Stimulated activated naive CD8-positive, alpha-beta T cell treated with anti-CD3 and anti-CD28 coated beads, Interleukin-15, amount 100 ng/mL, for 72 hours (primary cell): ENCODE data around the gene MT3.

Experiments used
- ATAC-seq: fragments of 150-1000 bp; cut with Tn5 transposase; 2 replicates; pipeline ENCODE4 v1.10.0; 2021; ENCODE audit warnings: mild to moderate bottlenecking, moderate library complexity
- DNase-seq, 2 donors: peaks; one replicate each; pipeline ENCODE4 v3.0.0; 2021 to 2022
- H3K27ac Mint-ChIP-seq, 2 donors: one replicate each; pipeline ENCODE4 v1.8.0; 2022; ENCODE audit warnings: mild to moderate bottlenecking in 2 of 2, mixed read lengths in 2 of 2, moderate library complexity in 2 of 2
- H3K27me3 Mint-ChIP-seq: one replicate; pipeline ENCODE4 v1.8.0; 2022; ENCODE audit warnings: mixed read lengths
- H3K4me1 Mint-ChIP-seq: one replicate; pipeline ENCODE4 v1.8.0; 2022; ENCODE audit warnings: mild to moderate bottlenecking, mixed read lengths
- H3K4me3 Mint-ChIP-seq, 2 donors: one replicate each; pipeline ENCODE4 v1.8.0; 2022; ENCODE audit warnings: mild to moderate bottlenecking in 2 of 2, mixed read lengths in 2 of 2, moderate library complexity in 1 of 2
- H3K9me3 Mint-ChIP-seq, 2 donors: one replicate each; pipeline ENCODE4 v1.8.0; 2022; ENCODE audit warnings: mixed read lengths in 2 of 2

MT3 gene

DNA sequence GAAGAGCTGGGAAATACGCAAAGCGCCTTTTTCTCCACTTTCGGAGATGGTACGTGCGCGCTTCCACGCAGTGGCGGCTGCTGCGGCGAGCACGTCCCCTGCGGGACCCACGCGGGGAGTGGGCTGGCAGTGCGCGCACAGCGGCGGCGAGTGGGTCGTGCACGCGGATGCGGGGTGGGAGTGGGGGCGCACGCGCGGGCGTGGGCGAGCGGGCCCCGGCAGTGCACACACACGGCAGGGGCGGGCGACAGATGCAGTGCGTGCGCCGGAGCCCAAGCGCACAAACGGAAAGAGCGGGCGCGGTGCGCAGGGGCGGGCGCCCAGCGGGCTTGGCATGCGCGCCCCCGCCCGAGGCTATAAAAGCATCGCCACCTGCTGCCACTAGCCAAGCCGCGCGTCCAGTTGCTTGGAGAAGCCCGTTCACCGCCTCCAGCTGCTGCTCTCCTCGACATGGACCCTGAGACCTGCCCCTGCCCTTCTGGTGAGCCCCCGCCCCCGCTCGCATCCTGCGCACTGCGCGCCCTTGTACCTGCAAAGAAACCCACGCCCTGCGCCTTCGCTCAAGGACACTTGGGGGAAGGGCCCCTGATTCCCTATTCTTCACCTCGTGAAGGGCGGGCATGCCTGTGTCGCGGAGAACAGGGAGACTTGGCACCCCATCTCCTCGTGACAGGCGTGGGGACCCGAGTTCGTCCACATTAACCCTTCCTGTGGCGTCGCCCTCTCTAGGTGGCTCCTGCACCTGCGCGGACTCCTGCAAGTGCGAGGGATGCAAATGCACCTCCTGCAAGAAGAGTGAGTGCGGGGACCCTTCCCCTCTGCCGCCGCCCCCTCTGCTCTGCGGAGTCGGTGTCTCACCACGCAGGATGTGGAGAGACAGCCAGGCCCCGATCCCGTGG lies at the start of gene MT3:
Gene MT3, plus strand, starts transcription at position 388 of the 899 bp plus-strand sequence. Its CDS starts 63 bp downstream, at position 451.
- Mint-ChIP-seq H3K9me3 (no peaks in the 10 kb centered on the region), H3K4me3 (peak within 1 kb of the TSS; percentile 88 to 98), H3K27me3 (peaks cover 35% of the 10 kb centered on the region), H3K27ac (peak within 1 kb of the TSS in 1 of 2 donors; percentile 74), H3K4me1 (peaks cover 35% of the 10 kb centered on the region)
- DNase-seq (peak; percentile 42), ATAC-seq (peak; percentile 84)

DNA sequence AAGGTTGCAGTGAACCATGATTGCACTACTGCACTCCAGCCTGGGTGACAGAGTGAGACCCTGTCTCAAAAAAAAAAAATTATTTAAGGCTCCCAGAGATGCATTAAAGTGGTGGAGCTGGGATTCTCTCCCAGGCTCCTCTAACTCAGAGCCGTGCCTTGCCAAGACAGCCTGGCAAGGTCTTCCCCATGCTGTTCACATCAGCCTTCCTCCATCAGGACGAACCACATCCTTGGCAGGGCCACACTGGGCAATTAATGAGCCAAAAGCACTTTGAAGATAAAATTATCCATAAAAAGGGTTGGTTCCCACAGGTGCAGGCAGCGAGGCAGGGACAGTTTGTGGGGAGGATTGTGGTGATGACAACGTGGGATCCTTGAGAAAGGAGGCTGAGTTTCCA lies 49.7 kb upstream of the MT3 start:
- Mint-ChIP-seq H3K9me3 (no peaks in the 10 kb centered on the region), H3K4me3 (no peak overlapping the region), H3K27ac (no peak overlapping the region), H3K27me3 (peaks cover 10% of the 10 kb centered on the region), H3K4me1 (no peaks in the 10 kb centered on the region)
- ATAC-seq = no peak
- DNase-seq = no peak

DNA sequence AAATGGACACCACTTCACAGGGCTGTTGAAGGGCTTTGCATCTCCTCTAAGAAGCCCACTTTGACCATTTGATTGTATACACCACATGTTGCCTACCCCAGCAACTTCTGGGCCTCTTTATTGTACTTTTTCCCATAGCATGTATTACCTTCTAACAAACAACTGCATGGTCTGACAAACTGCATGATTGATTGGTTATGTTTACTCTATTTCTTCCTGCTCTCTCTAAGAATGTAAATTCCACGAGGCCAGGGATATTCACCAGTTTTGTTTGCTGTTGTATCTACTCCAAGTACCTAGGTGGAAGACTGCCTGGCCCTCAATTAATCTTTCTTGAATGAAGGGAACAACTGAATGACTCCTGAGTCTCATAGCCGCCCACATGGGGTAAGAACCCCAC lies 47.3 kb upstream of the MT3 start:
- Mint-ChIP-seq H3K9me3 (no peaks in the 10 kb centered on the region), H3K27ac (no peak overlapping the region), H3K27me3 (peaks cover 5% of the 10 kb centered on the region), H3K4me3 (no peak overlapping the region), H3K4me1 (no peaks in the 10 kb centered on the region)
- ATAC-seq (no peak), DNase-seq (no peak)

DNA sequence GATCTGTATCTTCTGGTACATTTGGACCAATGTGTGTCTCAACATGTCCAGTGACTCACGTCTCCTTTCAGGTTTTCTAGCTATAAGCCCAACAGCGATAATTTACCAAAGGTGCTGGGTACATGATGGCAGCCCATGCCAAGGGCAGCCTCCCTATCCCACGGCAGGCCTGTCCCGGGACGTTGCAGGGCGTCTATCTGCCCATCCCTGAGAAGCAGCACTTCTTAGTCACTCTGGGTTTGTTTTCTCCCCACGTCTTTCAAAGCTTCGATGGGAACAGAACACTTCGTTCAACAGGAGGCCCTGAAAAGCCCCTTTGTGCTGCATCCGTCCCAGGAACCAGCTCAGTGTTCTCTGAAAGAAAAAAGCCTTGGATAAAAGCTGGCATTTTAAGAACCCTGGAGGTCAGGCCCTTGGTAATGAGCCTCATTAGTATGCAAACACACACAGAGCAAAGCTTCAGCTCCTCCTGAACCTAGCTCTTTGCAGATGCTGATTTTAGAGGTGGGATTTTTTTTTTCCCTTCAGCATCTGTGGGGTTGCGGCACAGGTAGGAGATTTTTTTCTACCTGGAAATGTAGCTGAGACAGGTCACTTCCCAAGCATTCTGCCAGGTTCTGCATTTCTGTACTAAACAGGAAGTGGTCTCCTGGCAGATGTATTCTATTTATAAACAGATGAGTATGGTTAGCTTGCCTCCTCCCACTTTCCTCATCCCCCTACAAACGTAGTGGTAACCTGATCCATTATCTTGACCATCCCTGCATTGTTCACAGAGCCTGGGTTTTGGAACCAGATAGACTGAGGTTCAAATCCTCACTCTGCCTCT lies 42.0 kb upstream of the MT3 start:
- no peak overlapping the region for H3K4me3 Mint-ChIP-seq
- H3K4me1 Mint-ChIP-seq = peaks cover 18% of the 10 kb centered on the region
- no peak for DNase-seq
- peaks cover 1% of the 10 kb centered on the region for H3K27me3 Mint-ChIP-seq
- H3K9me3 Mint-ChIP-seq = no peaks in the 10 kb centered on the region
- H3K27ac Mint-ChIP-seq = peak overlapping the region; percentile 16 to 89
- no peak for ATAC-seq

DNA sequence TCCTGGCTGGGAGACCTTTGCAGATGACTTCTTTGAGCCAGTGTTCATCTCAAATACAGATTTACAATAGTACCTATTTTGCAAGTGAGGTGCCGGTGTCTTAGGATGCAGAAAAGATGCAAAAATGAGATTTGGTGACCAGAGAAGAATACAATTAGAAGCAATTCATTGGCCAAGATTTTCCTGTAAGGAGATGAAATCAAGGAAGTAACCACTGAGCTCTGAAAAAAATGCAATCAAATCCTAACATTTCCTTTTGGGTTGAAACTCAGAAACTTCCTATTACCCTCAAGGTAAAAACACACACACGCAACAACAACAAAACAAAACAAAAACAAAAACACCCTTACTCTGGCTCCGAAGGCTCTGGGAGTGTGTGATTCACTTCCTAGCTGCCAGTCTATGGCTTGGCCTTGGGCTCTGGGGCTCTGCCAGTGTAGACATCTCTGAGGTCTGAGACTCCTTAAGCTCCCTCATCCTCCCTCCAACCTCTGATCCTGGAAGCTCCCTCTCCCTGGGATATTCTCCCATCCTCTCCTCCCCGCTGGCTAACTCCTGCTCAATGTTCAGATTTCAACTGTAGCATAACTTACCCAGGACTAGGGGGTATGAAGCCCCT lies 41.3 kb upstream of the MT3 start:
- peak overlapping the region in 1 of 2 donors; percentile 89 for H3K27ac Mint-ChIP-seq
- H3K9me3 Mint-ChIP-seq = no peaks in the 10 kb centered on the region
- H3K27me3 Mint-ChIP-seq = peaks cover under 1% of the 10 kb centered on the region
- no peak for DNase-seq
- ATAC-seq = no peak
- no peak overlapping the region for H3K4me3 Mint-ChIP-seq
- H3K4me1 Mint-ChIP-seq = peaks cover 18% of the 10 kb centered on the region

DNA sequence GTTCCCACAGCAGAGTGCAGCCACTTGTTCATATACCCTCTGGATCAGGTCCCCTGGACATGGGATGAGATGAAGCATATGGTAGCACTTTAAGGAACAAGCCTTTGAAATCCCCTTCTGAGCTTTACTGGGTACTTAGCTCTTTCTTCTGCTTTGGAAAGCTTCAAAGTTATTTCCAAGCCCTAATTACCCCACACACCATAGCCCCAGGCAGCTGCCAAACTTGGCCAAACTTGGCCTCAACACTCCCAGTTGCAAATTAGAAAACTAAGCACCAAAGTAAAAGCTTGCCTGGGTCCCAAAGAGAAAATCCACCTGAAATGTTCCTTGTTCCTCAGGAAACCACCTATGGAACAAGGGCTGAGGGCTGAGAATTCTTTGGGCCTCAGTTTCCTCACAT lies 40.2 kb upstream of the MT3 start:
- Mint-ChIP-seq H3K9me3 (no peaks in the 10 kb centered on the region), H3K4me1 (peaks cover 18% of the 10 kb centered on the region), H3K27ac (no peak overlapping the region), H3K4me3 (no peak overlapping the region), H3K27me3 (peaks cover 11% of the 10 kb centered on the region)
- no peak for DNase-seq
- no peak for ATAC-seq

DNA sequence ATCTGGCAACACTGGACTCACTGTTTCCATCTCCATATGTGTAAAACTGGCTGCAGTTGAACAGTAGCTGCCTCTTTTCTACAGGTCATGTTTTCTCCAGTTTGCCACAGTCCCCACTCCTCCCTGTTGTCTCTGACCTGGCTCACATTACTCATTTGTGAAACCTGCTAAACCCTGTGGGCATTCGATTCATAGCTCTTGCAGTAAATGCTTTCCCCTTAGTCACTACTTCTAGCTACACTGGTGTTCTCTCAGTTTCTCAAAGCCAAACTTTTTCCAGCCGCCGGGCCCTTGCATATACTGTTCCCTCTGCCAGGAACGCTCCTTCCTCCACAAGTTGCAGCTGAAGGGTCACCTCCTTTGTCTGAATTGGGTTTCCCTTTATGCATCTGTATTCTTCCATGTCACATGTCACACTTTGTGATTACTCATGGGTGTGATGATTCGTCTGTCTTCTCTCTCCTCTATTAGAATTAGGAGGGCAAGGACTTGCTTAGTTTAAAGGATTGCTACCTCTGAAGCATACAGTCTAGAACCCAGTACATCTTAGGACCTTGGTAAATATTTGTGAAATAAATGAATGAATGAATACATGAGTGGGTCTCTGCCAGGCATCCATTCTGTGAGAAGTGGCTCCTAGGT lies 39.5 kb upstream of the MT3 start:
- no peak overlapping the region for H3K27ac Mint-ChIP-seq
- DNase-seq = no peak

DNA sequence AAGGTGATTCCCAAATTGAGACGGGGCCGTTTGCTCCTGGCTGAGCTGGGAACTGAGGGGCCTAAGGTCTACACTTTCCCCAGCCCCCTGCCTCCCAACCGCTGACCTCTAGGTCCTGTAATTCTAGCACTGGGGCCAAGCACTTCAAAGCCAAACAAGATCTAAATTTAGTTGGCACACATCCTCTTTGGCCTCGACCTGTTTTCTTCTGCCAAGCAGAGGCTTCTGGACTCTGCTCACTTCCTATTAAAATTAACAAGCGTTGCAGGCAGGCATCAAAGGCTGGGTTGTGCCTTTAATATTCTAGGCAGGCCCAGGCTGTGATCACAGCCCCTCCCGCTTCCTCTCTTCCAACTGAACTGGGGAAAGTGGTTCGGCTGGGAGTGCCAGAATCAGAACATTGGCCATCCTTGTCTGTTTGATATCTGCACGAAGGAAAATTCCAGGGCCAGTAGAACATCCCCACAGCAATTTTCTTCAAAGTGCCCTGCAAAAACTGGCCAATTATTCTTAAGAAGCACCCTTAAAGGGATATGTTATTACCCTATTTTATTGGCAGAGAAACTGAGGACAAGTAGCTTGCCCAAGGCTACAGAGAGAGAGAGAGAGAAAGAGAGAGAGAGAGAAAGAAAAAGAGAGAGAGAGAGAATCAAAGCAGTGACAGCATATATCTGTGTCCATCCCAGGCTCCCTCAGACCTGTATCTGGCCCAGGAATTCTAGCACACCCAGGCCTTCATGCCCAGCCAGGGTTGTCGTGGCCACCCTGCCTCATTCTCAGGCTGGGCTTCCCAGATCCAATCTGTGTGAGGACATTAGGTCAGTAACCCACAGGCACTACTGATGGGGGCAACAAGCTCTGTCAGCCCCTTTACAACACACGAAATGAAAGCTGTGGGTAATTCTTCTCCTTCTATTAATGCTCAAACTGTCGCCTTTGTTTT lies 37.3 kb upstream of the MT3 start:
- DNase-seq (no peak), ATAC-seq (no peak)
- peaks cover 18% of the 10 kb centered on the region for H3K4me1 Mint-ChIP-seq
- no peak overlapping the region for H3K4me3 Mint-ChIP-seq
- peaks cover 12% of the 10 kb centered on the region for H3K27me3 Mint-ChIP-seq
- no peak overlapping the region for H3K27ac Mint-ChIP-seq
- no peaks in the 10 kb centered on the region for H3K9me3 Mint-ChIP-seq

More for the DNA sequence above, 39.5 kb upstream of the MT3 start:
- no peaks in the 10 kb centered on the region for H3K9me3 Mint-ChIP-seq
- ATAC-seq = peak; percentile 43
- H3K4me1 Mint-ChIP-seq = peaks cover 18% of the 10 kb centered on the region
- H3K27me3 Mint-ChIP-seq = peaks cover 12% of the 10 kb centered on the region
- no peak overlapping the region for H3K4me3 Mint-ChIP-seq

DNA sequence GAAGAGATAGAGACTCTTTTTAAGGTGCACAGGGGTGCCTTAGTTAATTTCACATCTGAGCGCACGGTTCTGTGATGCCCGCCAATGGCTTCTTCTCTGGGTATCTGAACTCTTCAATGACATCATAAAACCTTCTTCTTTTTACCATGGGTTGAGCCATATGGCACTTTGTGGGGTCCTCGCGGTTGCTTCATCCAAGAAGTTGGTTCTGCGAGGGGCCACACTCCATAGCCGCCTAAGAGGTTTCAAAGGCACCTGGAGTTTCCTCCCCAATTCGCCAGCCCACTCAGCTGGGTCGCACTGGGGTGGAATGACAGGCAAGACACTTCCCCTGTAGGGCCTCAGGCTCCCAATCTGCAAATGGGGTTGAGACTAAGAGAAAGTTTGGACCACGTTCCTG lies 34.9 kb upstream of the MT3 start:
- peaks cover 7% of the 10 kb centered on the region for H3K4me1 Mint-ChIP-seq
- H3K27me3 Mint-ChIP-seq = peaks cover 23% of the 10 kb centered on the region
- no peaks in the 10 kb centered on the region for H3K9me3 Mint-ChIP-seq
- H3K27ac Mint-ChIP-seq = no peak overlapping the region
- H3K4me3 Mint-ChIP-seq = no peak overlapping the region
- no peak for ATAC-seq
- no peak for DNase-seq

DNA sequence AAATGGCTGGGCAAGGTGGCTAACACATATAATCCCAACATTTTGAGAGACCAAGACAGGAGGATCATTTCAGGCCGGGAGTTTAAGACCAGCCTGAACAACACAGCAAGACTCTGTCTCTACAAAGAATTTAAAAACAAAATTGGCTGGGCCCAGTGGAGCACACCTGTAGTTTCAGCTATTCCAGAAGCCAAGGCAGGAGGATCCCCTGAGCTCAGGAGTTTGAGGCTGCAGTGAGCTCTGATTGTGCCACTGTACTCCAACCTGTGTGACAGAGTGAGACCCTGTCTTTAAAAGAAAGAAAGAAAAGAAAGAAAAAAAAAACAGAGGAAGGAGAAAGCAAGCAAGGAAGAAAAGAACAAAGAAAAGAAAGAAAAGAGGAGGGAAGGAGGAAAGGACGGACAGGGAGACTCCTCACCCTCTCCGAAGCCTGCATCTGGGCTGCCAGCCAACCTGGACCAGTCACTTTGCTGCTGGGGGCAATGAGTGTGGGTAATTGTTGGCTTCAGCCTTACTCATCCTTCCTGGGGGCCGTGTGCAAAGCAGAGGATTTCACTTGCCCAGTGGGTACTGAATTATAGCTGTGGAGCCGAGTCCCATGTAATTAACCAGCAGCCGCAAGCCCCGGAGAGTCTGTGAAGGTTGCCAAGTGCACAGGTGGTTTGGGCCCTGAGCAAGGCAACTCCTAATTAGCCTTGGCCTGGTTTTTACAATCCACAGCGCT lies 31.1 kb upstream of the MT3 start:
- no peak for DNase-seq
- Mint-ChIP-seq H3K9me3 (no peaks in the 10 kb centered on the region), H3K4me1 (no peaks in the 10 kb centered on the region), H3K27ac (peak overlapping the region in 1 of 2 donors; percentile 44), H3K27me3 (peaks cover 22% of the 10 kb centered on the region), H3K4me3 (no peak overlapping the region)
- ATAC-seq = no peak

DNA sequence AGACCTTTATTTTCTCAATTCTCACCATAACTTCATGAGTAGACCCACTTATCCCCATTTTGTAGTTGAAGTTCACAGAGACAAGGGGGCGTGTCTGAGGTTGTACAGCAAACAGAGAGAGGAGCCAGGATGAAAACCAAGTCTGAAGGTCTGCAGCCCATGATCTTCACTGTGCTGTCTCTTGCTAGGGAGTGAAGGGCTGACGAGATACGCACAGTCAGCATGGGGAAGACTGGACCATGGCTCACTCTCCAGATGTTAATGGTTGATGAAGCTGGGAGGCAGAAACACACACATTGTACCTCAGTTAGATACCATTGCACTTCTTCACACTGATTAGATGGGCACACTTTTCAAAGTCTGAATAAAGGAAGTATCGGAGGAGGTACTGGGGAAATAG lies 30.2 kb upstream of the MT3 start:
- H3K4me1 Mint-ChIP-seq = no peaks in the 10 kb centered on the region
- H3K27ac Mint-ChIP-seq = no peak overlapping the region
- H3K27me3 Mint-ChIP-seq = peaks cover 12% of the 10 kb centered on the region
- DNase-seq (no peak), ATAC-seq (no peak)
- H3K9me3 Mint-ChIP-seq = no peaks in the 10 kb centered on the region
- H3K4me3 Mint-ChIP-seq = no peak overlapping the region

DNA sequence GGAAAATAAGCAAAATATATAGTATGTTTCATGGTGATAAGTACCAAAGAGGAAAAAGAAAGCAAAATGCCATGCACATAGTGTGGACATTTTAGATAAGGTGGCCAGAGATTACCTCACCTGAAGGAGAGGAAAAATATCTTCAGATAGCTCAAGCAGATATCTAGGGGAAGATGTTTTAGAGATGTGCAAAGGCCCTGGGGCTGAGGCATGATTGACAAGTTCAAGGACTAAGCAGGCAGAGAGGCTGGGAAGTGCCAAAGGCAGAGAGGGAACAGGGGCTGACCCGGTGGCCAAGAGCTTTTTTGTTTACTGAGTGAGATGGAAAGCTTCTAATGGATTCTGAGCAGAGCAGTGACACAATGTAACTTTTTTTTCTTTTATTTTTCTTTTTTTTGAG lies 28.9 kb upstream of the MT3 start:
- Mint-ChIP-seq H3K4me3 (no peak overlapping the region), H3K4me1 (no peaks in the 10 kb centered on the region), H3K27ac (no peak overlapping the region), H3K27me3 (peaks cover 11% of the 10 kb centered on the region), H3K9me3 (no peaks in the 10 kb centered on the region)
- ATAC-seq = no peak
- DNase-seq = no peak

DNA sequence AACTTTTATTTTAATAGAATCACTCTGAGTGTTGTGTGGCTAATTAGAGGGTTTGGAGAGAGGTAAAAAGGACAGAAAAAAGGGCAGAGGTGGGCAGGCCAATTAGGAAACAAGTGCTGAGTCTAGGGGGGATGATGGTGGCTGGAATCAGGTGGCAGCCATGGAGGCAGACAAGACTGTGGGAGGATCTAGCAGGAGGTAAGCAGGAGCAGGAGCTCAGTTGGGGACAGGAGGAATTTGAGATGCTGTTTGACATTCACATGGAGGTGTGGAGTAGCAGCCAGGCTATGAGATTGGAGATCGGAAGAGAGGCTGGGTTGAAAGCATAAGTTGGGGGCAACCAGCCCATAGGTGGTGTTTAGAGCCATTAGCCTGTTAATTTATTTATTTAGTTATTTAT lies 28.2 kb upstream of the MT3 start:
- ATAC-seq = no peak
- Mint-ChIP-seq H3K9me3 (no peaks in the 10 kb centered on the region), H3K27ac (no peak overlapping the region)

More for the DNA sequence above, 28.2 kb upstream of the MT3 start:
- Mint-ChIP-seq H3K4me1 (no peaks in the 10 kb centered on the region), H3K27me3 (peaks cover 11% of the 10 kb centered on the region), H3K4me3 (no peak overlapping the region)
- no peak for DNase-seq
